Activated gamma-delta T cell (primary cell): ENCODE data around the gene HERC6.
"Not testable (repeated sequence)": the region's sequence is repeated elsewhere in the genome, so short reads cannot be mapped to it uniquely, and the experiment has no call there.

ENCODE experiments used
- DNase-seq: peaks from one replicate; lab custom pipeline; 2025; lab: John Stamatoyannopoulos, UW

The HERC6 gene

GRCh38 chr4:88446124-88446523, 67.5 kb downstream of the HERC6 start:
- no peak for DNase-seq

DNA sequence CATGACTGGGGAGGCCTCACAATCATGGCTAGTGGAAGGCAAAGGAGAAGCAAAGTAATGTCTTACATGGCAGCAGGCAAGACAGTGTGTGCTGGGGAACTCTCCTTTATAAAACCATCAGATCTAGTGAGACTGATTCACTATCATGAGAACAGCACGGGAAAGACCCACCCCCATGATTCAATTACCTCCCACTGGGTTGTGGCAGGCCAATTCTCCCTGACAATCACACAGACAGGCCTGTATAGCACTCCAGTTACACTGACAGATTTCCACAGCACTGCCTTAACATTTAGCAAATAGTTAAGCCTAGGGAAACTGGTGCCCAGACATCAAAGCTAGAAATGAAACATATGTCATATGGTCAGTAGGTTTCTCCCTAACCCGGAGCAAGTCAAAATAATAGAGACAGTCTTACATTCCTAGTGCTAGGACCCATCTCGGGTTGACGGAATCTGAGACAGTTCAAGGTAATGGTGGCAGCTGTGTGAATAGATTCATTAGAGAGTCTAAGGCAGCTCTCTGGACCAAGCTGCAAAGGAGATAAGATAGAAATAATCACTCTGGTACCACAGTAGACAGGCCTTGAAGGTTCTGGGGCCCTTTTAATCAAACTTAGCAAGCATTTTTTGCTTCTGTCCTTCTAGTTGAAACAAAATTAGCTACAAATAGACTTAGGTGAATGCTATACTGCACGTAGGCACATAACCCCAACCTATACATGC, 68.9 kb downstream of the HERC6 start:
- no peak for DNase-seq

- DNase-seq, result not testable (repeated sequence)
Observed at GRCh38 chr4:88448211-88448765, 69.6 kb downstream of the HERC6 start.

GRCh38 chr4:88448889-88449288, 70.2 kb downstream of the HERC6 start:
- DNase-seq, result no peak

DNA sequence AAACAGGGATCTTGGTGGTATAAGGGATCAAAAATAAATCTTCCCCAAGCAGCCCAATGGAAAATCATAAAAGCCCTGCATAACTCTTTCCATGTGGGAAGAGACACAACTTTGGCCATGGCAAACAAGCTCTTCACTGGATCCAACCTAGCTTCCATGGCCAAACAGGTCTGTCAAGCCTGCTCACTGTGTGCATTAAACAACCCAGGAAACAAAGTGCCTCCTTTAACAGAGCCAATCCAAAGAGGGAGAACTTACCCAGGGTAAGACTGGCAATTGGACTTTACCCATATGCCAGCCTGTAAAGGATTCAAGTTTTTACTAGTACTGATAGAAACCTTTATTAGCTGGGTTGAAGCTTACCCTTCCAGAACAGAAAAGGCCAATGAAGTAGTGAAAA, 70.6 kb downstream of the HERC6 start:
- DNase-seq, result no peak

GRCh38 chr4:88451205-88451604, 72.6 kb downstream of the HERC6 start:
- DNase-seq, result no peak

DNA sequence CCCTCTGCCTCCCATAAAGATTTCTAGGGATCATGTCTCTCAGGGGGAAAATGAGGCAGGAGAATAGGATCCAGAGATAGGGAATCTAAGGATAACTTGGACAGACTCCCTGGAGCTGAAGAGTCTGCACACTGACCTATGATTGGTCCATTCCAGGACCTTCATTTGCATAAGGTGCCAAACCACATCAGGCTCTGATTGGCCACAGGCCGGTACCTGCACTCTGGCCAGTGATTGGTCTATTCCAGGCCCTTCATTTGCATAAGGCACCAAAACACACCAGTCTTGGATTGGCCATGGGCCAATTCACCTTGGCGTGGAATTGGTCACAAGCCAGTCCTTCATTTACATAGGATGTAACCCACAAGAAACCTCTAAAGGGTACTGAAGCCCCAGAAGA, 74.3 kb downstream of the HERC6 start:
- DNase-seq, result no peak

DNA sequence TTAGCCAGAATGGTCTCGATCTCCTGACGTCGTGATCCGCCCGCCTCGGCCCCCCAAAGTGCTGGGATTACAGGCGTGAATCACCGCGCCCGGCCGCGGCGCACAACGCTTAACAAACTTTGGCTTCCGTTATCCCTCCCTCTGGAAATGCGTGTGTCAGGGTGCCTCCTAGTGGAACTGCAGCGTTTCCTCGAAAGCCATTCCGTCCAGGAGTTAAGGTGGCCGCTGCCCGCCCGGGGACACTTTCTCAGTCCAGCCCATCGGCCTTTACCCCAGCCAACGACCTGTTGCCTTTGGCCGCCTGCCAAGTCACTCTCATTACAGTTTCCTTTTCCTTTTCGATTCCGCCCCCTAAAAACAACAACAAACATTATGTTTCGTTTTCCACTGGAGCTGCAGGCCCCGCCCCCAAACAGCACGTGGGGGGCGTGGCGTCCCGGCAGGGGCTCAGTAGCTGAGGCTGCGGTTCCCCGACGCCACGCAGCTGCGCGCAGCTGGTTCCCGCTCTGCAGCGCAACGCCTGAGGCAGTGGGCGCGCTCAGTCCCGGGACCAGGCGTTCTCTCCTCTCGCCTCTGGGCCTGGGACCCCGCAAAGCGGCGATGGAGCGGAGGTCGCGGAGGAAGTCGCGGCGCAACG, 78.1 kb downstream of the HERC6 start, which contains the start of gene HERC5:
HERC5 (plus strand) TSS at position 450 of the 637 bp plus-strand sequence; CDS start at position 601, 151 bp downstream.
- DNase-seq, result peak; percentile 85

GRCh38 chr4:88457307-88458103, 78.9 kb downstream of the HERC6 start:
- peak; percentile 62 for DNase-seq

GRCh38 chr4:88458104-88458740, 79.6 kb downstream of the HERC6 start:
- DNase-seq, result no peak

GRCh38 chr4:88465653-88466192, 87.1 kb downstream of the HERC6 start:
- DNase-seq, result no peak

DNA sequence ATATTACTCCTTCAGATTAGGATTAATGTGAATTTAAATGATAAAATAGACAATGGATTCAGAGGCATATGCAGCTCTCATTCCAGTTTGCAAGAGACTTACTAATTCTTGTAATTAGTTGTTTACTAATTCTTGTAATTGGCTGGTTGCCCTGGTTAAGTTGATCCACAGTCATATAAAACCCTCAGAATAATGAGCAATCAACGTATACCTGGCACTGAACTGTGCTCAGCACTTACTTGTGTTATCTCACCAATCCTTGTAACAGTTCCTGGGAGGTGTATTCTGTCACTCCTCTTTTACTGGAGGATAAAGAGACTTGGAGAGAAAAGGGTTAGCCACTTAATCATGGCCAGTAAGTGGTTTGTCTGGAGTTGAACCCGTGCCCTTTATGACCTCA, 88.7 kb downstream of the HERC6 start:
- no peak for DNase-seq

GRCh38 chr4:88477229-88477860, 98.7 kb downstream of the HERC6 start:
- no peak for DNase-seq

- DNase-seq, result no peak
Observed at GRCh38 chr4:88478247-88478646, 99.6 kb downstream of the HERC6 start.

DNA sequence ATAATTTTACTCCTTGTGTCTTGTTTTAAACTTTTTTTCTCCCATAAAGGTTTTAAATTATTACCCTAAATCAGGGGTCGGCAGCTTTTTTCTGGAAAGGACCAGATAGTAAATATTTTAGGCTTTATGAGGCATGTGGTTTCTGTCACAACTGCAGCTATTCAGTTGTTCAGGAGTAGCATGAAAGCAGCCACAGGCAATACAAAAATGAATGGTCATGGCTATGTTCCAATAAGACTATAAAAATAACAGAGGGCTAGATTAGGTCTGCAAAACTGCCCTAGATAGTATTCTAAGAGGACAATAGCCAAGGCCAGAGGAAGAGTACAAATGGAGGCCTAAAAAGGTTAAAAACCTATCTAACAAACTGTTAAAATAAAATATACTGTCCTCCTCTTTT, 102.9 kb downstream of the HERC6 start:
- DNase-seq, result no peak

GRCh38 chr4:88489100-88489761, 110.6 kb downstream of the HERC6 start:
- no peak for DNase-seq
